HG03571 (cell line): ENCODE measurements around the gene SDC3.
"Not testable (repeated sequence)": the region's sequence is repeated elsewhere in the genome, so short reads cannot be mapped to it uniquely, and the experiment has no call there.

Experiments
- ATAC-seq: cut with Tn5 transposase; IDR thresholded peaks from one replicate; pipeline ENCODE4 v1.9.1; 2021; ENCODE audit not compliant: unreplicated experiment

The SDC3 gene

DNA sequence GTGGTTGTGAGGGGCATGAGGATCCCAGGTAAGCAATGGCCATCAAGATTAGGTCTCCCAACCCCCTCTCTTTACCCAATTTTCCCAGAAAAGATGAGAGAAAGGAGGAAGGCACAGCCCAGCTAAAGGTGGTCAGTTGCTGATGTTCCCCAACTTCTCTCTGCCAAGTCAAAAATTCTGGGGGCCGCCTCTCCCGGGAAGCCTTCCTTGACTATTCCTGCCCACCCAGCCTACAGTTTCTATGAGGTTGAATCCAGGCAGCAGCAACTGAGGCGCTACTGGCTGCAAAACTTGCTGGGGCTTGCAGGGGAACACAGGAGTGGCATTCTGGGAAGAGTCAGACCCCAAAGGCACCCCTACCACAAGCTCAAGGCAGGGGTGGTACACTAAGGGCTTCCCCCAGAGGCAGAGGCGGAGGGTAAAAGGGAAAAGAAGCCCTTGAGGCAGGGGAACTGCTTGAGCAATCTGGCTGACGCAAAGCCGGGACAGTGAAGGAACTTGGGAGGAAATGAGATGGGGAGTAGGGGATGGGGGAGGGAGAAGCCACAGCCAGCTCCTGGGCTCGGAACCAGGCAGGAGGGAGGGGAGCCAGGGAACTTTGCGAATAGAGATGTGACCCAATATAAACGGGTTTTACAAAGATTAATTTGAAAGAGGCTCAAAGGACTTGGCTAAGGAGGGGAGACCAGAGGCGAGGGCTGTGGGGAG is 31.2 kb downstream of the SDC3 start:
- no peak for ATAC-seq

- no peak for ATAC-seq
Measured at GRCh38 chr1:30876451-30877204, 31.9 kb downstream of the SDC3 start.

- no peak for ATAC-seq
Measured at GRCh38 chr1:30875916-30876315, 32.6 kb downstream of the SDC3 start.

- no peak for ATAC-seq
Measured at GRCh38 chr1:30875197-30875596, 33.4 kb downstream of the SDC3 start.

- no peak for ATAC-seq
Measured at GRCh38 chr1:30874176-30874575, 34.4 kb downstream of the SDC3 start.

DNA sequence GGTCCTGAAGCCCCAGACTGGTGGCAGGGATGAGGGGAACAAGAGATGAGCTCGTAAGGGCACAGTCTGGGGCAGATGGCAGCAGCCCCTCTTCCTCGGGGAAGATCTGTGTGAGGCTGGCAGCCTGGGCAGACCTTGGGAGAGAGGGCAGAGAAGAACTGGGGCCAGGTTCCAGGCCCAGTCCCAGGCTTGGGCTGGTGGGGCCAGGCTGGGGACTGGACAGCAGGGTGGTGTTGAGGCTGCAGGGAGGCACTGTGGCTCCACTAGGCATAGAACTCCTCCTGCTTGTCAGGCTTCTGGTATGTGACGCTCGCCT is 35.7 kb downstream of the SDC3 start:
- ATAC-seq, result no peak

DNA sequence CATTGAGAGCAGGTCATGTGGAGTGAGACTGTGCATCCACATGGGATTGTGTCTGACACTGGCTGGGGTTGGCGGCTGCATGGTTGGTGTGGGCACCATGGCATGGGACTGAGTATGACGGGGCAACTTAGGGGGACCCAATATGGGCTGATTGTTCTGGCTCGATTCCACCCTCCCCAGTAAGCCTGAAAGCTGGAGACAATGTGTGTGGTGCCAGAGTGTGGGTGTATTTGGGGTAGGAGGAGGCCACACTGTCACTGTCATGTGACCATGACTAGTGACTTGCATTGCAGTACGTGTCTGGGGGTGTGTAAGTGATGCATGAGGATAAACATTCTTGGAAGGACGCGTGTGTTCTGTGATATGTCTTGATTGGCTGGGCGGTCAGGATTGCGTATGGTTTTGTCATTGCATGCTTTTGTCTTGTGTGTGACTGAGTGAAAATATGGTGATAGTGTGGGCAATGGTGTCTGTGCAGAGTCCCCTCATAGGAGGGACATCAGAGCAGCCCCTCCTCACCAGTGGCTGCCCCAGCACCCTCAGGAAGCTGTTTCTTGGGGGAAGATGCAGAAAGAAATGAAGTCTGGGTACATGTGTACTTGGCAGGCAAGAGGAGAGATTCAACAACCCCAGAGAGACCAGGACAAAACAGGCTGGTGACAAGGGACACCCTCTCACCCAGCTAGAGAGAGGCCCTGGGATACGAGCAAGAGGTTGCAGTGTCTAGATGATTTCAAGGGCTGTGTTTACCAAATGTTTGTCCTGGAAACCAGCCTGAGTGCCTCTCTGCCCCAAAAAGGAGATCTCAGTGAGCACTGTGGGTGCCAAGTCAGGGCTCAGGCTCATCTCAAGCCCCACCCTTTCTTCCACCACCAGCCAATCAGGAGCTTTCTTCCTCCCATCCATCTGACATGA is 36.3 kb downstream of the SDC3 start:
- no peak for ATAC-seq

GRCh38 chr1:30871276-30871871 is 37.2 kb downstream of the SDC3 start:
- ATAC-seq, result no peak

GRCh38 chr1:30870656-30871055 is 37.9 kb downstream of the SDC3 start:
- ATAC-seq, result no peak

GRCh38 chr1:30870035-30870434 is 38.5 kb downstream of the SDC3 start:
- ATAC-seq, result no peak

DNA sequence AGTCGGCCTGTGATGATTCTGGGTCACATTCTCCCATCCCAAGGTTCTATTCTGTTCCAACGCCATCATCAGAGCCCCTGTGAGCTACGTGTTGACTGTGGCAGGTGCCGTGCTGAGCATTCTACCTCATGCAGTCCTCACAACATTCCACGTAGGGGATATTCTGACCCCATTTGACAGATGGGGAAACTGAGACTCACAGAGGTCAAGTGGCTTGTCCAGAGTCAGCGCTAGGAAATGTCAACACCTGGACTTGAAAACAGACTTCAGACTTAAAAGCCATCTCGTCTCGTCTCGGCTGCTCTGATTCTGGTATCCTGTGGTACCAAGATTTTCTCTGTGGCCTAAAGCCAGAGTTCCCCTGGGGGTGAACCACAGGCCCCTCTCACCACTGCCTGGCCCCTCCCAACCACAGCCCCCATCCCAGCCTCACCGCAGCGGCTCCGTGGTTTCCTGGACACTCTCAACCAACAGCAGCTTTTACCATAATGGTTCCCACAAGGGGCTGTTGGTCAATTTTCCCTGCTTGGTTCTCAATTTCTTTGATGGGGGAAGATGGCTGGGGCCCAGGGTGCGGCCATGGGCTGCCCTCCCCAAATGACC is 39.6 kb downstream of the SDC3 start:
- ATAC-seq, result no peak

DNA sequence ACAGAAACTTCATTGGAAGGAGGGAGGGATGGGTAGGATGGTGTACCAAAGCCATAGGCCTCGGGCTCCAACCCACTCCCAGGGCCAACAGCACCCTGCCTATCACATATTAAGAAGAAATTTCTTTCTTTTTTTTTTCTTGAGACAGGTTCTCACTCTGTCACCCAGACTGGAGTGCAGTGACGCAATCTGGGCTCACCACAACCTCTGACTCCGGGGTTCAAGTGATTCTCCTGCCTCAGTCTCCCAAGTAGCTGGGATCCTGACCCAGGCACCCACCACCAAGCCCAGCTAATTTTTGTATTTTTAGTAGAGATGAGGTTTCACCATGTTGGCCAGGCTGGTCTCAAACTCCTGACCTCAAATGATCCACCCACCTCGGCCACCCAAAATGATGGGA is 40.5 kb downstream of the SDC3 start:
- ATAC-seq, result not testable (repeated sequence)

- ATAC-seq, result no peak
Measured at GRCh38 chr1:30867537-30867936, 41.0 kb downstream of the SDC3 start.

DNA sequence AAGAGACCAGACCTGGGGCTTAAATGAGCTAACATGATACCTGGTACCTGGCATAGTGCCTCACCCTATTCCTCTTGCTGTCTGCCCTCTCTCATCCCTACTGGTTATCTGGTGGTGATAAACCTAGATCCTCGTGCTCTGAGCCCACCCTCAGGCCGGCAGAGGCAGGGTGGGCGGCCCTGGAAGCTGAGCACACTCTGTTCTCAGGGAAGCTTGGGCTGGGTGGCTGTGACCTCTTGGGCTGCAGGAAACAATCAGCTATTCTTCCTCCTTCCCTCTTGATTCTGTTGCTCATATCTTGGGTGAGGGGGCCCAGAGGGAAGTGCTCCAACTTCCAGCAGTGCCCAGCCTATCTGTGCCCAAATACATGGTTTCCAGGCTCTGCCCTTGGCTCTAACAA is 42.0 kb downstream of the SDC3 start:
- ATAC-seq, result no peak

DNA sequence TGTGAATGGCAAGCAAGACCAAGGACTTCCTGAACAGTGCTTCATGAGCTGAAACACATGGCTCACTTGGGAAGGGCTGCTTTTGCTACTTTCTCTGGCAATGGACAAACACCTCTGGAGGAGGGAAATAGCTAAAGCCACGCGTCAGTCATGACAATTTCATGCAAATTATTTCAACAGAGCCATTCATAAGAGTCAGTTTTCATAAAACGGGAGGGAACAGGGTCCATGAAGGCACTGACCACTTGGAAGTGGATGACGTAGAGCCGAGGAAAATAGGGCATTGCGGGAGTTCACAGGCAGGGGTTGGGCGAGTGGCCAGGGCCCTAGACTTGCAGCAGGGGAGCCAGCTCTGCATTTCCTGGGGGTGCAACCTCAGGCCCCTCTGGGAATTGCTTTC is 43.9 kb downstream of the SDC3 start:
- ATAC-seq, result no peak

GRCh38 chr1:30863858-30864604 is 44.5 kb downstream of the SDC3 start:
- ATAC-seq, result no peak

GRCh38 chr1:30860320-30860652 is 48.3 kb downstream of the SDC3 start:
- no peak for ATAC-seq

DNA sequence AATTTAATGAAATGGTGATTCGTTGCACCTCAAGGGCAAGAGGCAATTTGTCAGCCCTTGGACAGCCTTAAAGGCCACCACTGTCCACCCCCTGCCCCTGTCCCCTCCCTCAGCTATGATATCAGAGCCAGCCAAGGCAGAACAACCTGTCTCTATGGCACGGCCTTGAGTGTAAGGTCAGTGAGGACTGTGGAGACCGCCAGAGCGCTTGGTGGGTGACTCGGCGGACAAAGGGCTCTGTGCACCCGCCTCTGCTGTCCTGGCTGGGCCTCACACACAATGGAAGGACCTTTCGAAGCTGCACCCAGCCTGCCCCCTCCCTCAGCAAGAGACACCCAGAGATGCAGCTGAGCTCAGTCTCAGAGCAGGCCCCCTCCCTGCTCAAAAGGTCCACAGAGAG is 50.6 kb downstream of the SDC3 start:
- ATAC-seq, result no peak

GRCh38 chr1:30857062-30857461 is 51.5 kb downstream of the SDC3 start:
- no peak for ATAC-seq

DNA sequence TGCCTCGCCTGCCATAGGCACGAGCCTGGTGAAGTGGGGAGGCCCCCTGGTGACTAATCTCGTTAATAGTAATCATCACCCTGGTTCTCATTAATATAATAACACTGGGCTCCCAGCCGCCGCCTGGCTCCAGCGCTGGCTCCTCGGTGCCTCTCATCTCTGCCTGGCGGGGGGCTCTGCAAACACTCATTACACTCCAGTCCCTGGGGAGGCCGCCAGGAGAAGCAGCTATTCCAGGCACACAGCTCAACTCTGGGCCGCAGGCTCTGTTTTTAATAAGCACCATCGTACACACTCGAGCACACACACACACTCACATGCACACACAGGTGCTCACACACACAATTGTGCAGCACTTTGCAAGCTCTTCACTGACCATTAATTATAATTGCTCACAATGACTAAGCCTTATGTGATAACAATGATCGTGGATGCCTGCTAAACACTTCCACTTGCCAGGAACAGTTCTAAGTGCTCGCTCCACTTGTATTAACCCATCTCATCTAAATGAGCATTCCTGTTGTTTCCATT is 52.2 kb downstream of the SDC3 start:
- ATAC-seq, result no peak
